ENCODE measurements around the gene FARP1.

- TF ChIP-seq POLR2AphosphoS5 (IDR thresholded peaks at IDR 0.05) (no peak), CTCF (IDR thresholded peaks at IDR 0.05) (no peak), POLR2A (IDR thresholded peaks at IDR 0.05; ENCODE audit: low read depth) (no peak), EP300 (IDR thresholded peaks at IDR 0.05) (no peak)
These were observed 20.0 kb downstream of the FARP1 start for GRCh38 chr13:98162935-98163334.

Measured in esophagus muscularis mucosa (tissue), 4 donors.